ENCODE data around the gene UGT1A1.
A peak's percentile ranks its signal among the peaks of the same experiment; 100 is the strongest.

Gene UGT1A1

DNA sequence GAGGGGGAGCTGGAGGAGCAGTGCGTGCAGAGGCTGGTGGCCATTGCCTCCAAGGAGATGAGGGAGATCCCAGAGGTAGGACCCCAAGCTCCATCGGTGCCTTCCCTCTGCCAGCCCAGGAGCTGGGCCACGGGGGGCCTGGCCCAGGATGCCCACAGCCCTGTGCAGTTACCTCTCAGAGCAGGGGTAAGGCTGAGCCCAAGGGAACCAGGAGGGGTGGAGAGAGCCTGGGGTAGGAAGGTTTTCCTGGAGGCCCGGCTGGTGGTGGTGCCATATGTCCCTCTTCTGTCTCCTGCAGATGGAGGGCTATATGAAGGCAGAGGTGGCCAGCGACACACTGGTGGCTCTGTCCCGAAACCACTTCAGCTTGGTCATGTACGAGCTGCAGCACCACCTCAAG, 29.5 kb downstream of the UGT1A1 start:
- in situ Hi-C loops (cut with MboI; ENCODE audit: low sequenced_read_pairs, unreplicated experiment): no loop called here
- no peak for DNase-seq (ENCODE audit: low spot score)
- TF ChIP-seq, protein P1, sequence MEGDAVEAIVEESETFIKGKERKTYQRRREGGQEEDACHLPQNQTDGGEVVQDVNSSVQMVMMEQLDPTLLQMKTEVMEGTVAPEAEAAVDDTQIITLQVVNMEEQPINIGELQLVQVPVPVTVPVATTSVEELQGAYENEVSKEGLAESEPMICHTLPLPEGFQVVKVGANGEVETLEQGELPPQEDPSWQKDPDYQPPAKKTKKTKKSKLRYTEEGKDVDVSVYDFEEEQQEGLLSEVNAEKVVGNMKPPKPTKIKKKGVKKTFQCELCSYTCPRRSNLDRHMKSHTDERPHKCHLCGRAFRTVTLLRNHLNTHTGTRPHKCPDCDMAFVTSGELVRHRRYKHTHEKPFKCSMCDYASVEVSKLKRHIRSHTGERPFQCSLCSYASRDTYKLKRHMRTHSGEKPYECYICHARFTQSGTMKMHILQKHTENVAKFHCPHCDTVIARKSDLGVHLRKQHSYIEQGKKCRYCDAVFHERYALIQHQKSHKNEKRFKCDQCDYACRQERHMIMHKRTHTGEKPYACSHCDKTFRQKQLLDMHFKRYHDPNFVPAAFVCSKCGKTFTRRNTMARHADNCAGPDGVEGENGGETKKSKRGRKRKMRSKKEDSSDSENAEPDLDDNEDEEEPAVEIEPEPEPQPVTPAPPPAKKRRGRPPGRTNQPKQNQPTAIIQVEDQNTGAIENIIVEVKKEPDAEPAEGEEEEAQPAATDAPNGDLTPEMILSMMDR (IDR thresholded peaks at IDR 0.05; ENCODE audit: borderline replicate concordance, control extremely low read depth, extremely low read depth, insufficient read depth, missing control alignments): no peak

DNA sequence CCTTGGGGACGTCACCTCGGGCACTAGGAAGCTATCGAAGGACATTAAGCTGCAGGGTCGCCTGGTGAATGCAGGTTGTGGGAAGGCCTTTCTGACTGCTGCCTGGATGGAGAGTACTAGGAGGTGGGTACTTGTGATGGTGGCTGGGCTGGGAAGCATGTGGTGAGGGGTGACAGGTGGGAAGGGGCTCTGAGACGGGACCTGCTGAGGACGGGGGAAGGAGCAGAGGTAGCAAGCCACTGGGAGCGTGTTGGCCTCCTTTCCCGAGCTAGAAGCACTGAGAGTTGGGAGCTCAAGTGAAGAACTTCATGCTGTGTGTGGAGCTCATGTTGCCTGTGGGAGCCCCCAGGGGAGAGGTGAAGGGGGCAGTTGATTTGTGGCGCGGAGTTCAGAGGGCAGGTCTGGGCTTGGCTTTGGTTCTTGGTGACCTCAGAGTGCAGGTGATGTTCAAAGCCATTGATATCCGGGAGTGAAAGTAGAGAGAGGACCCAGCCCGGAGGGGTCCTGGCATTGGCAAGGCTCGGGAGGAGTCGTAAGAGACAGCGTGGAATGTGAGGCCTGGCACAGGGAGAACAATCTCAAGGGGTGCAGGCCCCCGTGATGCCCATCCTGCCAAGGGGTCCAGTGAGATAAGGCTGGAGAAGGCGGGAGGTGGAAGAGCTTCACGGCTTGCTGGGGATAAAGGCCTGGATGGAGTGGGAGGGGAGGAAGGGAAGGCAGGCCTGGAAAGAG, 31.2 kb downstream of the UGT1A1 start:
- in situ Hi-C loops (cut with MboI; ENCODE audit: low sequenced_read_pairs, unreplicated experiment): no loop called here
- TF ChIP-seq, protein P1 (IDR thresholded peaks at IDR 0.05; ENCODE audit: borderline replicate concordance, control extremely low read depth, extremely low read depth, insufficient read depth, missing control alignments): no peak
- DNase-seq (ENCODE audit: low spot score): no peak

DNA sequence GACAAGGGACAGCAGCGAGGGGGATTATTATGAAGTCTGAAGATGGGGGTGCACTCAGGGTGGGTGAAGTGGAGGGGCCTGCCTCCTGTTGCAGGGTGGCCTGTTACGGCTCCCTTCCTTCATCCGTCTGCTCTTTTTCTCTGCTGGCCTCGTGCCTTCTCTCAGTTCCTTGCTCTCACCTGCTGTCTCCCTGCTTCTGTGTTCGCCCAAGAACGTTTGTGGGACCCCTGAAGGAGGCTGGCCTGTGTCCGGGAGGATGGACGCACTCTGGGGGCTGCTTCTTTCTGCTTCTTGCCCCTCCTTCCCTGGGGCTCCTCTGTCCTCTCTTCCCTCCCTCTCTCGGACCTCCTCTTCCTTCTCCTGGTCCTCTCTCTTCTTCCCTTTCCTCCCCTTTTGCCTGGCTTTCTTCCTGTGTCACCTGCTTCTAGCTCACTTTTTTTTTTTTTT, 31.8 kb downstream of the UGT1A1 start:
- TF ChIP-seq, protein P1 (IDR thresholded peaks at IDR 0.05; ENCODE audit: borderline replicate concordance, control extremely low read depth, extremely low read depth, insufficient read depth, missing control alignments): no peak
- in situ Hi-C loops (cut with MboI; ENCODE audit: low sequenced_read_pairs, unreplicated experiment): no loop called here
- DNase-seq (ENCODE audit: low spot score): no peak

DNA sequence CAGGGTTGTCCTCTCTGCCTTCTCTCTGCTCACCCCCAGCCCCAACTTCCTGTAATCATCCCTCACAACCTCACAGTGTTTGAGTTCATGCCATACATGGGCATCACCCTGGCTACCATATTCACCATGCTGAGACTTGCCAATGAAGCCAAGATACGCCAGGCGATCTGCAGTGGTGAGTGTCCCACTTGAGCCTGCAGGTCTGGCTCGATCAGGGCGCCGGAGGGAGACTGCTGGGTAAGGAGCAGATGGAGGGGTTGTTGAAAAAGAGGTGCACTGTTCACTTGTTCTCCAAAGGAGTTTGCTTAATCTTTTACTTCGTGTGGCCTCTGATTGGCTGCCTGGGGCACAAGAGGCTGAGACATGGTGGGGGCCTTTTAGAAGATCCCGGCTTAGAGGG, 32.6 kb downstream of the UGT1A1 start:
- in situ Hi-C loops (cut with MboI; ENCODE audit: low sequenced_read_pairs, unreplicated experiment): no loop called here
- DNase-seq (ENCODE audit: low spot score): no peak
- TF ChIP-seq, protein P1 (IDR thresholded peaks at IDR 0.05; ENCODE audit: borderline replicate concordance, control extremely low read depth, extremely low read depth, insufficient read depth, missing control alignments): no peak

DNA sequence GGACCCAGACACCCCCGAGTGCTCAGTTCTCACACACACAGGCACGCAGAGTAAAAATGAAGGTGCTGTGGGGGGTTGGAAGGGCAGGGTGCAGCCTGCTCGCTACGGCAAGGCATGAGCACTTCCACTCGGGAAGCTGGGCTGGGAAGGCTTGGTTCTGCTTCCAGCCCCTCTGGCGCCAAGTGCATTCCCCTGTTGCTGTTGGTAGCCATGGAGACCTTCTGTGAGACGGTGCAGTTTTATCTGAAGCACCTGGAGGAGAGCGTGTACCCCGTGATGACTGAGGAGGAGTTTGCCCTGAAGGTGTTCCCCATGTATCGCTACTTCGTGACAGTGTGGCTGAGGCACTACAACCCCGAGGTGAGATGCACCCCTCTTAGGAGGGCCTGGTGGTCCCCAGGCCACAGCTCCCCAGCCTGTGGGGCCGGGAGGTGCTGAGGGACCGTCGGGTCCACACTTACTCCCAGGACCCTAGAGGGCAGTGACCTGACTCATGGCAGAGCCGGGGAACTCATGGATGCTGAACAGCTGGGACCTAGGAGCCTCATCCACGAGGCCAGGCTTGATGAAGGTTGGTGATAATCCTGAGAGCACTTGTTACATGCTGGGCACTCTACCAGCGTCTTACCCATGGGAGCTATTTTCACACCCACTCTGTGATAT, 33.5 kb downstream of the UGT1A1 start:
- TF ChIP-seq, protein P1 (IDR thresholded peaks at IDR 0.05; ENCODE audit: borderline replicate concordance, control extremely low read depth, extremely low read depth, insufficient read depth, missing control alignments): no peak
- no peak for DNase-seq (ENCODE audit: low spot score)
- in situ Hi-C loops (cut with MboI; ENCODE audit: low sequenced_read_pairs, unreplicated experiment): no loop called here

DNA sequence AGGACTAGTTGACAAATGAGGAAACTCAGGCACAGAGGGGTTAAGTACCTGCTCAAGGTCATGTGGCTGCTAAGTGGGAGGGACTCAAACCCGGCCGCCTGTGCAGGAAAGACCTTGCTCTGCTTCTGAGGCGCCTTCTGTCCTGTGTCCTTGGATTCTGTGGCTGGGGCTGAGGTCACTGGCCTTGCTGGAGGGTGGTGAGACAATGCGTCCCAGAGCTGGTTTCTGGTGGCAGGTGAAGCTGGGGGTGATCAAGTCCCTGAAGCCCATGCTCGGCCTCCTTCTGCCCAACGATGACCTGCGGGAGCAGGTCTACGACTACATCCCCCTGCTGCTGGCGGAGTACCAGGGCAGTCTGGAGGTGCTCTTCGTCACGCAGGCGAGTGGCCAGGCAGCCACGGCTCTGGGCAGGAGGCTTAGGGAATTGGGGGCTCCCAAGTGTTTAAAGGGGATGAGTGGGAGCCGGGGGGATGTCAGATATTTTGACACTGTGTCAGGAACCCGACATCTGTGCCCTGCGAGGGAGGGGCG, 34.1 kb downstream of the UGT1A1 start:
- in situ Hi-C loops (cut with MboI; ENCODE audit: low sequenced_read_pairs, unreplicated experiment): no loop called here
- TF ChIP-seq, protein P1 (IDR thresholded peaks at IDR 0.05; ENCODE audit: borderline replicate concordance, control extremely low read depth, extremely low read depth, insufficient read depth, missing control alignments): no peak

More for the DNA sequence above, 34.1 kb downstream of the UGT1A1 start:
- peak; percentile 21 for DNase-seq (ENCODE audit: low spot score)
